AG08396 (cell line): ENCODE measurements around the gene TPI1.
"Not testable (repeated sequence)": the region's sequence is repeated elsewhere in the genome, so short reads cannot be mapped to it uniquely, and the experiment has no call there.

Experiments
- DNase-seq: peaks from one replicate; pipeline ENCODE4 v3.0.0; 2012; ENCODE audit warnings: low spot score, mixed read lengths

TPI1 gene

GRCh38 chr12:6869049-6870021, 2.0 kb downstream of the TPI1 start:
- DNase-seq, result peak; percentile 75

- not testable (repeated sequence) for DNase-seq
Observed at GRCh38 chr12:6870304-6870703, 3.0 kb downstream of the TPI1 start.

DNA sequence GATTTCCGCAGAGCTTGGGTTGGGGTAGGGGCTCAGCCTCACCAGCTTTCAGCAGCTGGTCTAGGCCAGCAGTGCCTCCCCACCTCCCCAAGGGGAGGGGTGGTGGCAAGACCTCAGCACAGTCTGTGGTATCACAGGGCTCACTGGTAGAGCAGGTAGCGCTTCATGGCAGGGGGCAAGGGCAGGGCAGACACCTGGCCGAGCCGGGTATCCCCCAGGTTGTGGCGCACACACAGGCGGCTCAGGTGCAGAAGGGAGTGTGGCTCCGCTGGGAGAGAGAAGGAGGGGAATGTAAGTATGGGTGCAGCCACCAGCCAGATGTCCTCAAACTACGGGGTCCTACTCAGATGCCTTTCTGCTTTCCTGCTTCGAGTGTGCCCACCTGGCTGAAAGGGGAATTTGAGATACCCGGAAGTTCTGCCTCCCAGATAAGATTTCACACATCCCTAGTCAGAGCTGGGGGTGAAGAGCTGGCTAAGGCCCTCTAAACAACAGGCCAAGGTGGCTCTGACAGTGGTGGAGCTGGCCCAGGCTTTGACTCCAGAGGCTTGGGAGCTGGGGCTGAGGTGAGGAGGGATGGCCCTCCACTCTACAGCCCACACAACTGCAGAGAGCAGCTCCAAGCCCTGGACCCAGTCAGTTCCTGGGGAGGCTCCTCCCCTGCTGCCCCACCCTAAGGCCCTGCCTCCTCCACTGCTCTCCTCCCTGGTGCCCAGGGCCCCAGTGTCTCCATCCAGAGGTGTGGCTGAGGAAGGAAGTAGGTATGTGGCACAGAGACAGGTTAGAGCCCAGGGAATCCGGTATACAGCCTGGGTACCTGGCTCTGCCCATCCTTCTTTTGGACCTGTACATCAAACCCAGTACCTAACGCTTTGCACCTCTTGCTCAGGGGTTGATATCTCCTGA, 4.0 kb downstream of the TPI1 start:
- DNase-seq, result peak; percentile 37

GRCh38 chr12:6872073-6873048, 5.0 kb downstream of the TPI1 start:
- peak; percentile 90 for DNase-seq

DNA sequence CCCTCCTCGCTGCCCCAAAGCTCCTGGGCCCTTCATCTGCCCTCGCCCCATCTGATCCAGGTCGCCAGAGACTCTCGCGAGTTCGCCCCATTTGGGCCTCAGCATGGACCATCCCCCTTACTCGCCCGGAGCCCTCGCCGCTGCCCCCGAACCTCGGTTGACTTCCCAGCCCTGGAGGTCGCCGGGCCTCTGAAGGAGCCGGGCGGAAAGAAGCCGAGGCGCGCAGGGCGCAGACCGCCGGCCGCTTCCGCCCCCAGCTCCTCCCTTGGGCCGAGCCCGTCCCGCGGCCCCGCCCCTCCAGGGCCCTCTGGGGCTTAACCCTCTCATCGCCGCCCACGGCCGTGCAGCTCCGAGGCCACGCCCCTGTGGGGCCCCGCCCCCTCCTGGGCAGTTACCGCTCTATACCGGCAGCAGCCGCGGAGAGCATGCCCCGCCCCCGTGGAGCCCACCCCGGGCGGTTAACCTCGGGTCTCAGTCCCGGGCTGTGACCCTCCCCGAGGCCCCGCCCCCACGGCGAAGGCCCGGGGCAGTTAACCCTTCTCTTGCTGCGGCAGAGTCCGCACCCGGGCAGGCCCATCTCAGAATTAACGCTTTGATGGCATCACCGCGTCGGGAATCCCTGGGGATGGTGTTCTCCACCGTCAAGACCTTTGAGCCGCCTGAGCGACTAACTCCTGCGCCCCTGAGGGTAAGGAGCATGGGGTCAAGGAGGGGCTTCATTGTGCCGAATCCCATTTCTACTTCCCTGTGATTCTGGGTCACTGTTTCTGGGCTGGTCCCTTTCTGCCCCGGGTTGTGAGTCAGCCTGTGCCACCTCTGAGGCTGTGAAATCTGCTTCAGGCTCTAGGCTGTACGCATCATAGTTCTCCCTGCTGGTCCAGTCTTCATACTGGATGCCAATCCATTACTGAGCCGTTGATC, 6.0 kb downstream of the TPI1 start, which contains the start of gene SPSB2:
SPSB2 (minus strand) TSS at position 210 of the 921 bp plus-strand sequence. CDS start 402 bp downstream, outside the sequence.
- peak; percentile 96 for DNase-seq

- DNase-seq, result not testable (repeated sequence)
Observed at GRCh38 chr12:6874015-6874368, 6.7 kb downstream of the TPI1 start.

DNA sequence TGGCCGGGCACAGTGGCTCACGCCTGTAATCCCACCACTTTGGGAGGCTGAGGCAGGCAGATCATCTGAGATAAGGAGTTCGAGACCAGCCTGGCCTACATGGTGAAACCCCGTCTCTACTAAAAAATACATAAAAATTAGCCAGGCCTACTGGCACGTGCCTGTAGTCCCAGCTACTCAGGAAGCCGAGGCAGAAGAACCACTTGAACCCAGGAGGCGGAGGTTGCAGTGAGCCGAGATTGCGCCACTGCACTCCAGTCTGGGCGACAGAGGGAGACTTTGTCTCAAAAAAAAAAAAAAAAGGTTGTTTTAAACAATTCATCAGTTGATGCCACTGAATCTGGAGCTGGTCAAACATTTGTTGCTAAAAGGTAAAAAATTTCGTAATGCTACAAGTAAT, 12.5 kb downstream of the TPI1 start:
- not testable (repeated sequence) for DNase-seq

DNA sequence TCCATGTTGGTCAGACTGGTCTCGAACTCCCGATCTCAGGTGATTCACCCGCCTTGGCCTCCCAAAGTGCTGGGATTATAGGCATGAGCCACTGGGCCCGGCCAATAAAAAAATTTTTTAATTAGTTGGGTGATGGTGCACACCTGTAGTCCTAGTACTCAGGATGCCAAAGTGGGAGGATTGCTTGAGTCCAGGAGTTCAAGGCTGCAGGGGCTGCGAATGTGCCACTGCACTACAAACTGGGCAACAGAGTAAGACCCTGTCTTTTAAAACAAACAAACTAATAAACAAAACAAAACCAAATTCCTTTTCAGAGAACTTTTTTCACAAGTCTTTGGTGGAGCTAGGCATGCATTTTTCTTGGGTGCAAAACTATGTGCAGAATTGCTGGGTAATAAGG, 15.9 kb downstream of the TPI1 start:
- no peak for DNase-seq

DNA sequence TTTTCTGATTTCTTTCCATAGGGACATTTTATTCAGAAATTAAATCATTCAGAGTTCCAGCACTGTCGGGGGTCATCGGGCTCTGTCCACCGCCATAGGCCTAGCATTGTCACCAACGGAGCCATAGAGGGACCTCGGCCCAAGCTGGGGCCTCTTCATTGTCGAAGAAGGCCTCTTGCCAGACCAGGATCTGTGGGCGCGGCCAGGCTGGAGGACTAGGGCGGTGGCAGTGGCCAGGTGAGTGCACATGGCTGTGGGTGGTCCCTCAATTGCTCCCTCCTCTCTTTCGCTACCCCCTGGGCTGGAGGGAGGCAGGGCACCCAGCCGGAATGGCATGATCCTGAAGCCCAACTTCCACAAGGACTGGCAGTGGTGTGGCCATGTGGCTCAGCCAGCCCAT, 16.4 kb downstream of the TPI1 start:
- no peak for DNase-seq

DNA sequence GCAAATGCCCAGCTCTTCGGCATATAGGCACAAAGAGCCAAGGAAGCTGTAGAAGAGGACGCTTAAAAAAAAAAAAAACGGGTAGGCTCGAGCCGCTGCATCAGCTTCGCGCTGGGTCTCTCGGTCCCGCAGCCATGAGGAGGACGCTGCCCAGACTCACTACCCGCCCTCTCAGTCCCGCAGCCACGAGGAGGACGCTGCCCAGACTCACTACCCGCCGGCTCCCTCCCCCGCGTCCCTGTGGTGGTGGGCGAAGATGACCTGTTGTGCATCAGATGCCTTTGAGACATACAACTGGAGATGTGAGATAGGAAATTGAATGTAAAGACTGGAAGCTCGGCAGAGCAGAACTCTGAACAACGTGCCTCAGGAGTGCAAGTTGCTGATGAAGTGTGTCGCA, 17.2 kb downstream of the TPI1 start:
- no peak for DNase-seq

DNA sequence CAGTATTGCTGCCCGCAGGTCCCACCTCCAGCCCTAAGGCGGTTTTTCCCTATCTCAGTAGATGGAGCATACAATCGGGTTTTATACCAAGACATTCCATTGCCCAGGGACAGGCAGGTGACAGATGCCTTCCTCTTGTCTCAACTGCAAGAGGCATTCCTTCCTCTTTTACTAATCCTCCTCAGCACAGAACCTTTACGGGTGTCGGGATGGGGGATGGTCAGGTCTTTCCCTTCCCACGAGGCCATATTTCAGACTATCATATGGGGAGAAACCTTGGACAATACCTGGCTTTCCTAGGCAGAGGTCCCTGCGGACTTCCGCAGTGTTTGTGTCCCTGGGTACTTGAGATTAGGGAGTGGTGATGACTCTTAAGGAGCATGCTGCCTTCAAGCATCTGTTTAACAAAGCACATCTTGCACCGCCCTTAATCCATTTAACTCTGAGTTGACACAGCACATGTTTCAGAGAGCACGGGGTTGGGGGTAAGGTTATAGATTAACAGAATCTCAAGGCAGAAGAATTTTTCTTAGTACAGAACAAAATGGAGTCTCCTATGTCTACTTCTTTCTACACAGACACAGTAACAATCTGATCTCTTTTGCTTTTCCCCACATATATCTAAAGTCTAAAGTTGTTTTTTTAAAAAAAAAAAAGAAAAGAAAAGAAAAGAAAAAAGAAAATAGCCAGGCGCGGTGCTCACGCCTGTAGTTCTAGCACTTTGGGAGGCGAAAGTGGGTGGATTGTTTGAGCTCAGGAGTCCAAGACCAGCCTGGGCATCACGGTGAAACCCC, 19.1 kb downstream of the TPI1 start:
- DNase-seq, result not testable (repeated sequence)

DNA sequence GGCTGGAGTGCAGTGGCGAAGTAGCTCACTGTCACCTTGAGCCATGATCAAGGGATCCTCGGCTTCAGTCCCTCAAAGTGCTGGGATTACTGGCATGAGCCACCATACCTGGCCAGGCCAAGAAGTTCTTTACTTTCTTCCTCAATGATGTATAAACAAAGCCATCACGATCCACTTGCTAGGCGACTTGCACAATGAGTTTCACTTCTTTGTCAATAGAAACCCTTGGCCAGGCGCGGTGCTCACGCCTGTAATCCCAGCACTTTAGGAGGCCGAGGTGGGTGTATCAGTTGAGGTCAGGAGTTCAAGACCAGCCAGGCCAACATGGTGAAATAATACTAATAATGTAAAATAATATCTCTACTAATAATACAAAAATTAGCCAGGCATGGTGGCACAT, 20.1 kb downstream of the TPI1 start:
- DNase-seq, result no peak

DNA sequence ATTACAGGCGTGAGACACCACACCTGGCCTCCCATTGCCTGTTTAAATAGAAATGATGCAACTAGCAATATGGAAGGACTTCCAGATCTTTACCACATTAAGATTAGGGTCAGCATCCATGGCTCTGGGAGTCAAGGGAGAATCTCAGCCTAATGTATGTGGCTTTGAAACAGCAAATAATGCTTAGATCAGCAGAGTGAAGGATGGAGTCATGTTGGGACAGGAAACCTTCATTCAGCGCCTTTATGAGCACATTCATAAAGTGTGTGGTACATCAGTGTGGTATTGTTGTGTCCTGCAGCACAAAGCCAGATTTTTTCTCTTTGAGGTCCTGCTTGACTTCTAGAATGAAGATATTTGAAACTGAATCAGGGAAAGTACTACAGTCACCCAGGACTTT, 21.0 kb downstream of the TPI1 start:
- DNase-seq, result no peak

DNA sequence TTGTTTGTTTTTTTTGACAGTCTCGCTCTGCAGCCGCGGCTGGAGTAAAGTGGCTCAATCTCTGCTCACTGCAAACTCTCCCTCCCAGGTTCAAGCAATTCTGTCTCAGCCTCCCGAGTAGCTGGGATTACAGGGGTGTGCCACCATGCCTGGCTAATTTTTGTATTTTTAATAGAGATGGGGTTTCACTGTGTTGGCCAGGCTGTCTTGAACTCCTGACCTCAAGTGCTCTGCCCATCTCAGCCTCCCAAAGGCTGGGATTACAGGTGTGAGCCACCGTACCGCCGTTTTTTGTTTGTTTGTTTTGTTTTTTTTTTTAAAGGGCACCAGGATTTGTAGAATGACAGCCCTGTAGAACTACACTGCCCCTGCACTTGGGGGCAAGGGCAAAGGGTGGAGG, 21.5 kb downstream of the TPI1 start:
- not testable (repeated sequence) for DNase-seq

- not testable (repeated sequence) for DNase-seq
Observed at GRCh38 chr12:6889775-6890573, 22.6 kb downstream of the TPI1 start.

- peak; percentile 98 for DNase-seq
Observed at GRCh38 chr12:6890789-6891645, 23.7 kb downstream of the TPI1 start.

DNA sequence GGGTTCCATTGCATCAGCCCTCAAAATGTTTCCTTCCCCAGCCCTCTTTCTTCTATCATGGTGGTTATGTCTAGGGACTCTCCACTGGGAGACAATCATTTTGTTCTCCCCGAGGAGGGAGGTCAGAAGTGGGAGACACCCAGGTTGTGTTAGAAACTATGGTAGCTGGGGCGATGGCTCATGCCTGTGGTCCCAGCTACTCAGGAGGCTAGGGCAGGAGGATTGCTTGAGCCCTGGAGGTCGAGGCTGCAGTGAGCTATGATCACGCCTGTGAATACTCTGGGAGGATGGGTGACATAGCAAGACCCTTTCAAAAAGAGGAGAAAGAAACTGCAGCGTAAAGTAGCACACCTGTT, 24.3 kb downstream of the TPI1 start:
- DNase-seq, result no peak

- DNase-seq, result not testable (repeated sequence)
Observed at GRCh38 chr12:6892683-6893082, 25.4 kb downstream of the TPI1 start.
